ENCODE measurements around the gene GALR1. TPM values are rescaled to one million over a fixed set of nuclear protein-coding genes. Genes with fewer than 3 reads are reported as not detected.

The GALR1 gene
- total RNA-seq, 1 experiment from 2014 or later, result not detected

DNA sequence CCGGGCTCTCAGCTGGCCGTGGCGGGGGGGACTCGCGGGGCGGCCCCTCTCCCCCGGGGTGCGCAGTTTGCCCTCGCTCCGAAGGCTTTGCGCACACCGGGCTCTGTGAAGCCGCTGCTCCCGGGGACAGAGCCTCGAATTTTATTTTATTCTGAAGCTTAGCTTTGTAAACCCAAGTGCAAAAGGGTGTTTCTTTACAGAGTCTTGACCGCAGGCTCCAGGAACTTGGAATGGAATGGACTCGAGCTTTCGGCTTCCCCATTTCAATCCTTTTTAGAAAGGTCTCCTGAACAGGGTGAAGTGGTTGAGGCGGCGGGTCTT is 2.0 kb downstream of the GALR1 start:
- no peaks in the 10 kb centered on the region for H3K27me3 ChIP-seq (ENCODE audit: insufficient read depth, low read length)
- DNase-seq (ENCODE audit: low read depth, low spot score) (no peak), ATAC-seq (no peak)
- H3K4me1 ChIP-seq (ENCODE audit: control insufficient read depth in 1 of 2, insufficient read depth in 2 of 2, low read length in 2 of 2), result peaks cover 2 to 3% of the 10 kb centered on the region in 2 experiments; a peak in 1 of 4 replicates
- no peaks in the 10 kb centered on the region for H4K20me1 ChIP-seq (ENCODE audit: insufficient read depth)
- no peak for TF ChIP-seq YY1 (IDR thresholded peaks at IDR 0.05; ENCODE audit: extremely low read depth, insufficient replicate concordance, low read depth, low read length)
- TF ChIP-seq, protein P1, sequence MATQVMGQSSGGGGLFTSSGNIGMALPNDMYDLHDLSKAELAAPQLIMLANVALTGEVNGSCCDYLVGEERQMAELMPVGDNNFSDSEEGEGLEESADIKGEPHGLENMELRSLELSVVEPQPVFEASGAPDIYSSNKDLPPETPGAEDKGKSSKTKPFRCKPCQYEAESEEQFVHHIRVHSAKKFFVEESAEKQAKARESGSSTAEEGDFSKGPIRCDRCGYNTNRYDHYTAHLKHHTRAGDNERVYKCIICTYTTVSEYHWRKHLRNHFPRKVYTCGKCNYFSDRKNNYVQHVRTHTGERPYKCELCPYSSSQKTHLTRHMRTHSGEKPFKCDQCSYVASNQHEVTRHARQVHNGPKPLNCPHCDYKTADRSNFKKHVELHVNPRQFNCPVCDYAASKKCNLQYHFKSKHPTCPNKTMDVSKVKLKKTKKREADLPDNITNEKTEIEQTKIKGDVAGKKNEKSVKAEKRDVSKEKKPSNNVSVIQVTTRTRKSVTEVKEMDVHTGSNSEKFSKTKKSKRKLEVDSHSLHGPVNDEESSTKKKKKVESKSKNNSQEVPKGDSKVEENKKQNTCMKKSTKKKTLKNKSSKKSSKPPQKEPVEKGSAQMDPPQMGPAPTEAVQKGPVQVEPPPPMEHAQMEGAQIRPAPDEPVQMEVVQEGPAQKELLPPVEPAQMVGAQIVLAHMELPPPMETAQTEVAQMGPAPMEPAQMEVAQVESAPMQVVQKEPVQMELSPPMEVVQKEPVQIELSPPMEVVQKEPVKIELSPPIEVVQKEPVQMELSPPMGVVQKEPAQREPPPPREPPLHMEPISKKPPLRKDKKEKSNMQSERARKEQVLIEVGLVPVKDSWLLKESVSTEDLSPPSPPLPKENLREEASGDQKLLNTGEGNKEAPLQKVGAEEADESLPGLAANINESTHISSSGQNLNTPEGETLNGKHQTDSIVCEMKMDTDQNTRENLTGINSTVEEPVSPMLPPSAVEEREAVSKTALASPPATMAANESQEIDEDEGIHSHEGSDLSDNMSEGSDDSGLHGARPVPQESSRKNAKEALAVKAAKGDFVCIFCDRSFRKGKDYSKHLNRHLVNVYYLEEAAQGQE (IDR thresholded peaks at IDR 0.05; ENCODE audit: low read depth), result no peak
- no peak for TF ChIP-seq POLR2AphosphoS5 (IDR thresholded peaks at IDR 0.05; ENCODE audit: low read depth, low read length)
- TF ChIP-seq, protein P2, sequence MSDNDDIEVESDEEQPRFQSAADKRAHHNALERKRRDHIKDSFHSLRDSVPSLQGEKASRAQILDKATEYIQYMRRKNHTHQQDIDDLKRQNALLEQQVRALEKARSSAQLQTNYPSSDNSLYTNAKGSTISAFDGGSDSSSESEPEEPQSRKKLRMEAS (IDR thresholded peaks at IDR 0.05), result no peak
- TF ChIP-seq POLR2A (IDR thresholded peaks at IDR 0.05; ENCODE audit: borderline replicate concordance, extremely low read depth, insufficient read depth, insufficient read length), result no peak
- TF ChIP-seq SIN3A (IDR thresholded peaks at IDR 0.05; ENCODE audit: low read depth), result no peak
- TF ChIP-seq FOSL1 (IDR thresholded peaks at IDR 0.05; ENCODE audit: low read depth), result no peak
- no peak for TF ChIP-seq EGR1 (IDR thresholded peaks at IDR 0.05; ENCODE audit: low read depth)
- no peak for TF ChIP-seq SP1 (IDR thresholded peaks at IDR 0.05; ENCODE audit: low read depth)
- no peak for TF ChIP-seq EZH2 (IDR thresholded peaks at IDR 0.05)
- no peak for TF ChIP-seq JUND (IDR thresholded peaks at IDR 0.05)
- TF ChIP-seq SRF (IDR thresholded peaks at IDR 0.05; ENCODE audit: low read depth), result no peak
- no peak for TF ChIP-seq ZFX (IDR thresholded peaks at IDR 0.05)
- TF ChIP-seq, protein P3, sequence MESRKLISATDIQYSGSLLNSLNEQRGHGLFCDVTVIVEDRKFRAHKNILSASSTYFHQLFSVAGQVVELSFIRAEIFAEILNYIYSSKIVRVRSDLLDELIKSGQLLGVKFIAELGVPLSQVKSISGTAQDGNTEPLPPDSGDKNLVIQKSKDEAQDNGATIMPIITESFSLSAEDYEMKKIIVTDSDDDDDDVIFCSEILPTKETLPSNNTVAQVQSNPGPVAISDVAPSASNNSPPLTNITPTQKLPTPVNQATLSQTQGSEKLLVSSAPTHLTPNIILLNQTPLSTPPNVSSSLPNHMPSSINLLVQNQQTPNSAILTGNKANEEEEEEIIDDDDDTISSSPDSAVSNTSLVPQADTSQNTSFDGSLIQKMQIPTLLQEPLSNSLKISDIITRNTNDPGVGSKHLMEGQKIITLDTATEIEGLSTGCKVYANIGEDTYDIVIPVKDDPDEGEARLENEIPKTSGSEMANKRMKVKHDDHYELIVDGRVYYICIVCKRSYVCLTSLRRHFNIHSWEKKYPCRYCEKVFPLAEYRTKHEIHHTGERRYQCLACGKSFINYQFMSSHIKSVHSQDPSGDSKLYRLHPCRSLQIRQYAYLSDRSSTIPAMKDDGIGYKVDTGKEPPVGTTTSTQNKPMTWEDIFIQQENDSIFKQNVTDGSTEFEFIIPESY (IDR thresholded peaks at IDR 0.05; ENCODE audit: extremely low read depth, insufficient replicate concordance, low read length), result no peak
- no peak for TF ChIP-seq RAD21 (IDR thresholded peaks at IDR 0.05; ENCODE audit: low read depth)
- no peak for TF ChIP-seq CTCF (IDR thresholded peaks at IDR 0.05 in 2 of 3, conservative IDR thresholded peaks at IDR 0.05 in 1 of 3; ENCODE audit: borderline replicate concordance in 1 of 3, insufficient read depth in 1 of 3, low read depth in 2 of 3, low read length in 2 of 3)
- no peak for TF ChIP-seq ATF3 (IDR thresholded peaks at IDR 0.05)
- no peak for TF ChIP-seq EZH2phosphoT487 (IDR thresholded peaks at IDR 0.05; ENCODE audit: borderline replicate concordance)
- no peak for TF ChIP-seq CEBPB (IDR thresholded peaks at IDR 0.05; ENCODE audit: low read depth)
- CTCF ChIA-PET, result no interaction called here
- no peak overlapping the region for H3K27ac ChIP-seq (ENCODE audit: low read depth, low read length)
- no peak overlapping the region for H3K9ac ChIP-seq (ENCODE audit: low read length)
- POLR2A ChIA-PET, result no interaction called here
- RAD21 ChIA-PET (ENCODE audit: low non-redundant PET in 1 of 2, low total read pairs in 2 of 2, uncharacterized antibody in 2 of 2, unreplicated experiment in 2 of 2), result no interaction called here
- BruUV-seq (replicated peaks), result no TSS peak
- no peak overlapping the region for H2AFZ ChIP-seq (ENCODE audit: low read depth, low read length, poor library complexity, severe bottlenecking)
- H3K36me3 ChIP-seq (ENCODE audit: control insufficient read depth in 1 of 2, insufficient read depth in 2 of 2, low read length in 2 of 2), result no peaks in the 10 kb centered on the region
- H3K4me2 ChIP-seq (ENCODE audit: low read length), result no peak overlapping the region
- H3K9me3 ChIP-seq (ENCODE audit: control insufficient read depth in 1 of 2, insufficient read depth in 1 of 2, low read depth in 1 of 2, low read length in 2 of 2), result peaks cover 0 to 5% of the 10 kb centered on the region in 2 experiments; a peak in 2 of 4 replicates
- no peaks in the 10 kb centered on the region for H3K79me2 ChIP-seq (ENCODE audit: insufficient read depth, low read length)
- no peaks in the 10 kb centered on the region for H3K9me2 ChIP-seq (ENCODE audit: insufficient read depth)
- no peak overlapping the region for H3K4me3 ChIP-seq (replicated peaks in 1 of 2; ENCODE audit: low read depth in 1 of 2, low read length in 2 of 2)
- intact Hi-C loops (cut with micrococcal nuclease), result no loop called here
